ENCODE measurements around the gene TMEM184A. TPM values are rescaled to one million over a fixed set of nuclear protein-coding genes. Genes with fewer than 3 reads are reported as not detected.

The TMEM184A gene
- total RNA-seq, 1 donor from 2014 or later, result 6.6 TPM

DNA sequence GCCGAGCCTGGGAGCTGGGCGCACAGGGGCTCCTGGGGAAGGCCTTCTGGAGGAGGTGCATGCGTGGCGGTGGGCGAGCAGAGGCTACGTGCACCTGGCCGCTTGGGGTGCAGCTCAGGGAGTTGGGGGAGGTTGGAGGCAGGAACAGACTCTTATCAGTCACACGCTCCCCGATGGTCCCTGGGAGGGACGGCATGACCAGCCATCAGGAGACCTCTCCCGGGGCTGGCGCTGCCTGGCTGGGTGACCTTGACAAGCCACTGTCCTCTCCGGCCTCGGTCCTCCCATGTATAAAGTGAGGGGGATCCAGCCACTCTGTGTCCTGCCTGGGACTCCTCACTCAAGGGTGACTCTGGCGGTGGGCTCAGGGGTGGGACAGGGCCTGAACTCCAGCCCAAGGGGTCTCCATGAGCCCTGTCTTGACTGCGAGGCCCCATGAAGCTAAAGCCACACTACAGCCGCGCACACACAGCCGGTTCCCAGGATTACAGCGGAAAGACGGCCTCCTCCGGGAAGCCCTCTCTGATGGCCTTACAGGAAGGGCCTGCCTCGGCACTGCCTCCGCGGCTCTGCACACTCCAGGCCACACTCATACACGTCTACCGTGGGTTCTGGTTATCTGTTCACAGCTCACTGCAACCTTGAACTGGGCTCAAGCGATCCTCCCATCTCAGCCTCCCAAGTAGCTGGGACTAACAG, 2.3 kb downstream of the TMEM184A start:
- Mint-ChIP-seq H3K9me3 (no peaks in the 10 kb centered on the region), H3K27ac (peak overlapping the region; percentile 46)

DNA sequence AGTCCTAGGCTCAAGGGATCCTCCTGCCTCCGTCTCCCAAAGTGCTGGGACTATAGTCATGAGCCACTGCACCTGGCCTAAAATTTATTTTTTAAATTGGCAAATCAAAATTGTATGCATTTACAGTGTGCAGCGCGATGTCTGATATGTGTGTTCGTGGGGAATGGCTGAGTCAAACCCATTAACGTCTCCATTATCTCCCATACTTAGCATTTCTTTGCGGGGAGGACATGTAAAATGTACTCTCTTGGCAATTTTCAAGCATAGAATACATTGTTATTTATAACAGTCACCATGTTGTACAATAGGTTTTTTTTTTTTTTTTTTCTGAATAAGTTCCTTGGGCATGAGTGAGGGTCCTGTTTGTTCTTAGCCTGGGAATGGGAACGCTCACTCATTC, 3.8 kb downstream of the TMEM184A start:
- Mint-ChIP-seq H3K4me1 (ENCODE audit: unreplicated experiment) (peaks cover 5% of the 10 kb centered on the region), H3K36me3 (no peaks in the 10 kb centered on the region), H3K9me3 (no peaks in the 10 kb centered on the region), H3K27ac (no peak overlapping the region), H3K4me3 (no peak overlapping the region), H3K27me3 (no peaks in the 10 kb centered on the region)
- TF ChIP-seq, protein P1, sequence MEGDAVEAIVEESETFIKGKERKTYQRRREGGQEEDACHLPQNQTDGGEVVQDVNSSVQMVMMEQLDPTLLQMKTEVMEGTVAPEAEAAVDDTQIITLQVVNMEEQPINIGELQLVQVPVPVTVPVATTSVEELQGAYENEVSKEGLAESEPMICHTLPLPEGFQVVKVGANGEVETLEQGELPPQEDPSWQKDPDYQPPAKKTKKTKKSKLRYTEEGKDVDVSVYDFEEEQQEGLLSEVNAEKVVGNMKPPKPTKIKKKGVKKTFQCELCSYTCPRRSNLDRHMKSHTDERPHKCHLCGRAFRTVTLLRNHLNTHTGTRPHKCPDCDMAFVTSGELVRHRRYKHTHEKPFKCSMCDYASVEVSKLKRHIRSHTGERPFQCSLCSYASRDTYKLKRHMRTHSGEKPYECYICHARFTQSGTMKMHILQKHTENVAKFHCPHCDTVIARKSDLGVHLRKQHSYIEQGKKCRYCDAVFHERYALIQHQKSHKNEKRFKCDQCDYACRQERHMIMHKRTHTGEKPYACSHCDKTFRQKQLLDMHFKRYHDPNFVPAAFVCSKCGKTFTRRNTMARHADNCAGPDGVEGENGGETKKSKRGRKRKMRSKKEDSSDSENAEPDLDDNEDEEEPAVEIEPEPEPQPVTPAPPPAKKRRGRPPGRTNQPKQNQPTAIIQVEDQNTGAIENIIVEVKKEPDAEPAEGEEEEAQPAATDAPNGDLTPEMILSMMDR (conservative IDR thresholded peaks at IDR 0.05), result no peak
- no peak for DNase-seq (ENCODE audit: extremely low spot score, unreplicated experiment)

More for the DNA sequence above, 2.3 kb downstream of the TMEM184A start:
- H3K4me3 Mint-ChIP-seq, result no peak overlapping the region
- peaks cover 5% of the 10 kb centered on the region for H3K4me1 Mint-ChIP-seq (ENCODE audit: unreplicated experiment)
- H3K36me3 Mint-ChIP-seq, result no peaks in the 10 kb centered on the region
- DNase-seq (ENCODE audit: extremely low spot score, unreplicated experiment), result no peak
- TF ChIP-seq, protein P1 (conservative IDR thresholded peaks at IDR 0.05), result no peak
- no peaks in the 10 kb centered on the region for H3K27me3 Mint-ChIP-seq

DNA sequence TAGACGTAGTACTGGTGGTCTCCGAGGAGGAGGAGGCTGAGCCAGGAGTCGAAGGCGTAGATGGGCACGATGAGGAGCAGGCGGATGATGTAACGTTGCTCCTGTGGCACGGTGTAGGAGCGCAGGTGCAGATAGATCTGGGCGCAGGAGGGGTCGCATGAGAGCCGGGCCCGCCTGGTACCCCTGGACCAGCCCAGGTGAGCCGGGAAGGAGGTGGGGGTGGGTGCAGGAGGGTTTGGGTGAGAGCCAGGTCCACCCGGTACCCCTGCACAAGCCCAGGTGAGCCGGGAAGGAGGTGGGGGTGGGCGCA, 5.2 kb downstream of the TMEM184A start:
- no peak overlapping the region for H3K27ac Mint-ChIP-seq
- DNase-seq (ENCODE audit: extremely low spot score, unreplicated experiment), result no peak
- no peak overlapping the region for H3K4me3 Mint-ChIP-seq
- no peaks in the 10 kb centered on the region for H3K9me3 Mint-ChIP-seq
- no peaks in the 10 kb centered on the region for H3K27me3 Mint-ChIP-seq
- TF ChIP-seq, protein P1 (conservative IDR thresholded peaks at IDR 0.05), result no peak
- H3K4me1 Mint-ChIP-seq (ENCODE audit: unreplicated experiment), result no peaks in the 10 kb centered on the region
- H3K36me3 Mint-ChIP-seq, result no peaks in the 10 kb centered on the region

DNA sequence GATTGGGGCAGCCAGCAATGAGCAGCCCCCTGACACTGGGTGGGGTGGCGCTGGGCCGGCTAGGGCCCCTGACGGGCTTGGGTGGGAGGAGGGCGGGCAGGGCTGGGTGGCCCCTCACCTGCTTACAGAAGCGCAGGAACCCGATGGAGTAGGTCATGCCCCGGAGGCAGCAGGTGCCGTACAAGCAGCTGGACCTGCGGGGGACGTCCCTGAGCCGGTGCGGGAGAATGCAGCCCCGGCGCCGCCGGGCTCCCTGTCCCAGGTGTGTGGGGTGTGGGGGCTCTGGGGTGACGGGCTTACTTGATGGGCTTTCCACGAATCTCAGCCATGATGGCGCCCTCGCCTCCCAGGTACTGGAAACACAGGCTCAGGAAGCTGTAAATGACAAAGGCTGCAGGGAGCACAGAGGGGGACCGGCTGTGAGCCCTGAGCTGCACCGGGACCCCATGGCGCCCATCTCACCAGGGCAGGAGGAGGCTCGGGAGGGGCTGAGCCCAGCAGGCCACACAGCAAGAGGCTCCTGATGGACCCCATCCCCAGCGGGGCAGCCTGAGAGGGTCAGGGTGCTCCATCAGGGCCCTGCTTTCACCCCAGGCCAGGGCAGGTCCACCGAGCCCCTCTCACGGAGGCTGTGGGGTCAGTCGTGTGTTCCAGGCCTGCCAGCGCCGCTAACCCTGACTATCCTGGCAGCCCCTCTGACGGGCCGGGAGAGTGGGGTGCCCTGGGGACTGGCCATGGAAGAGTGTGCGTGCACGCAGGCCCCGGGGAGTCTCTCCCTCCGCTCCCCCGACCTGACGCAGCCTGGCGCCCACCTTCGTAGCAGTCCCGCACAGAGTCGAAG, 5.8 kb downstream of the TMEM184A start:
- Mint-ChIP-seq H3K9me3 (no peaks in the 10 kb centered on the region), H3K4me1 (ENCODE audit: unreplicated experiment) (no peaks in the 10 kb centered on the region), H3K27ac (no peak overlapping the region), H3K36me3 (no peaks in the 10 kb centered on the region), H3K4me3 (no peak overlapping the region), H3K27me3 (no peaks in the 10 kb centered on the region)
- TF ChIP-seq, protein P1 (conservative IDR thresholded peaks at IDR 0.05), result no peak
- no peak for DNase-seq (ENCODE audit: extremely low spot score, unreplicated experiment)

DNA sequence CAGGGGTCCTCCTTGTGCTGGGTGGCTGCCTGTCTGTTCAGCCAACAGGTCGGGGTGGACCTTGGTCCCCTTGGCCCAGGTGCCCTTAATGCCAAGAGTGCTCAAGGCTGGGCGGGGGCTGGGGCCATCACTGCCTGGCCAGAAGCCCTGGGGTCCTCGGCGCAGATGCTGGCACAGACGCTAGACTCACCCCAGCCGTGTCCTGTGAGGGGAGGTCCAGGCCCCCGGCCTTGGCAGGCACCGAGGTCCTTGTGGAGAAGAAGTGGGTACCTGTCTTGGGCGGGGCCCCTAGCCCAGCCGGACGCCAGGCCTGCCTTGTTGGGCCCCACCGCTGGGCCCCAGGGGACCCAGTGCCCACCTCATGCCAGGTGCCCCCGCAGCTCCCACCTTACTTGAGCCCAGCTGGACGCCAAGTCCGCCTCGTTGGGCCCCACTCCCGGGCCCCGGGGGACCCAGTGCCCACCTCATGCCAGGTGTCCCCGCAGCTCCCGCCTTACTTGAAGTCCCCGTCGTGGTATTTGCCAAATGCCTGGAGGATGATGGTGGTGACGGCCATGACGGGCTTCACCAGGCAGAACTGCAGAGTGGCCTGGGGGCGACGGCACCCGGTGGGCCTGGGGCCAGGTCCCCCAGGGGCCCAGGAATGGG, 6.5 kb downstream of the TMEM184A start:
- TF ChIP-seq, protein P1 (conservative IDR thresholded peaks at IDR 0.05), result no peak
- H3K36me3 Mint-ChIP-seq, result no peaks in the 10 kb centered on the region
- no peak overlapping the region for H3K27ac Mint-ChIP-seq
- H3K4me1 Mint-ChIP-seq (ENCODE audit: unreplicated experiment), result no peaks in the 10 kb centered on the region
- no peaks in the 10 kb centered on the region for H3K27me3 Mint-ChIP-seq
- DNase-seq (ENCODE audit: extremely low spot score, unreplicated experiment), result no peak
- no peak overlapping the region for H3K4me3 Mint-ChIP-seq
- no peaks in the 10 kb centered on the region for H3K9me3 Mint-ChIP-seq

All from type B pancreatic cell (in vitro differentiated cells).